TTC549 (cell line): ENCODE results near the gene TANGO2.

Experiments used
- FAIRE-seq: peaks from 2 replicates; lab custom pipeline; 2012; peaks lifted over from hg19 to GRCh38; lab: Jason Lieb, UNC

The TANGO2 gene

DNA sequence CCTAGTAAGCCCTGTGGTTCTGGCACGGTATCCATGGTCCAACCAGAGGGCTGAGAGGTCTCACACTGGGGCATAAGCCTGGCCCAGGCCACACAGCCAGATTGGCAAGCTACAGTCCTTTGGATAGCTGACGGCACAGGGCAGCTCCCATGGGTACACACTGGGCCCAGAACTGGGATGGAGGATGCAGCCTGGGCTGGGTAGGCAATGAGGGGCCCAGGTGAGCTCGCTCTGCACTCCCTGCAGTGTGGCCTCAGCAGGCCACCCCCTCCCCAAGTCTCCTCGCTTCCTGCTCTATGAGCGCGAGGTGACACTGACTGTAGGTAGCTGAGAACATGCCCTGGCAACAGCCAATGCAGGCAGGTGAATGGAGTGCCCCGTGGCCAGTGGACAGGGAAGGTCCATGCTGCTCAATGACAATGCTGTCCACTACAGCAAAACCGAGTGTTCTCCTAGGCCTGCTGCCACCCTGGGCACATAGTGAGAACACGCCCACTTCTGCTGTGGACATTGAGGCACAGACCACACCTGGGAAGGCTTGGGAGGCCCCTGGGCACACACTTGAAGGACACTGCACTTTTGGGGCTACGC is 8.1 kb upstream of the TANGO2 start:
- FAIRE-seq, result no peak

DNA sequence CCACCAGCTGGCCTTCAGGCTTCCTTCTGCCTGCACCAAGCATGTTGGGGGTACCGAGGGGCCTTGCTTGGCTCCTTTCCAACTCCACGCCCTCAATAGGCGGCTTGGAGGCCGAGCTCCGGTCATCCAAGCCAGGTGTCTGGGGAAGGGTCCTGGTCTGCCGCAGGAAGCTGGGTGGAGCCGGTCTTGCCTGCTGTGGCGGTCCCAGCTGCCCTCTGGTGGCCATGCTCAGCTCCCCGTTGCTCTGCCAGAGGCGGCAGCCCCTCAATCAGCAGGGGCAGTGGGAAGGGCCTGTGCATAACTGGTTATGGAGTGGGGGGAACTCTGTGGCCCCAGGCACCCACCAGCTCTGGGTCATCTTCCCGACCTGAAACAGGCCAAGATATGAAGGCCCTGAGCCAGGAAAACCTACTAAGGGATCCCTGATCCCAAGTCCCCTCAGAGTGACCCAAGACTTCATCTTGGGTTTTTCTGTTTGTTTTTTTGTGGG is 7.5 kb upstream of the TANGO2 start:
- FAIRE-seq, result no peak

DNA sequence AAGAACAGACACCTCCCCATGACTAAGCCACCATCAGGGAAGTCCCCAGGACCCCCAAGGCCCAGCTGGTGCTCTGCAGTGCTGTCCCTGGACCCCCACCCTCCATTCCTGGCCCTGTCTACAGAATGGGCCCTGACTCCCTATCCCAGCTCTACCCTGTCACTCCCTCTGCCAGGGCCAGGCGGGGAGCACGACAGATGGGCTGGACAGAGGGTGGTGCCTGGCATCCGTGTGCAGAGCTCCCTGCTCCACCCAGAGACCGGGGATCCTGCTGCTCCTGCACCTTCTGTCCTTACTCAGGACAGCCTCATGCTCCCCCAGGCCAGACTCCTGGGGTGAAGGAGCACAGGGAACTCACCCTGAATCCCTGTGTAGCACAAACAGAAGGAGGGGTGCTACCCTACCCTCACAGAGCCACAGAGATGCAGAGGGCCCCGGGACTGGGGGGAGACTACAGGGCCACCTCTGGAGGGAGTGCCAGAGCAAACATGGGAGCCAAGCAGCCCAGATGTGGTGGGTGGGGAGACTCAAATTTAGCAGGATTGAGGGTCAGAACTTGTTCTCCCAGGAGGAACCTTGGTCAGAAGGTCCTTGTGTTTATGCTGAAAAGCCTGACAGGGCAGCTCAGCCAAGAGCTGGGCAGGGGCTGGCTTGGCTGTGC is 6.3 kb upstream of the TANGO2 start:
- no peak for FAIRE-seq

DNA sequence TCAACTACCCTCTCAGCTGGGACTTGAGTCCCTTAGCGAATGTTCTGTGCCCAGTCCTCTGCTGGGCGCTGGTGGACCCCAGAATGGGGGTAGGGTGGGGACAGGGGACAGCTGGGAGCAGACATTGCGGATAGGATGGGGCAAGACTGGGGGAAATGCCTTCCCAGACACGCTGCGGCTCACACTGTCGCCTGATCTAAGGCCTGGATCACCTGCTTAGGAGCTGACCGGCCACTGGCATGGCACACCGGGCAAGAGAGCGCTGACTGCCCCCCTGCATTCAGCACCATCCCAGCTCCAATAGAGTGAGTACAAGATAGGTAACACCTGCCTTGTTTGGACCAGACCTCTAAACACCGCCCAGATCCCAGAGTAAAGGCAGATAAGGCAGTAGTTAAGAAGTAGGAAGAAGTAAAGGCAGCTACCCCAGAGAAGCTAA is 5.7 kb upstream of the TANGO2 start:
- FAIRE-seq, result no peak

DNA sequence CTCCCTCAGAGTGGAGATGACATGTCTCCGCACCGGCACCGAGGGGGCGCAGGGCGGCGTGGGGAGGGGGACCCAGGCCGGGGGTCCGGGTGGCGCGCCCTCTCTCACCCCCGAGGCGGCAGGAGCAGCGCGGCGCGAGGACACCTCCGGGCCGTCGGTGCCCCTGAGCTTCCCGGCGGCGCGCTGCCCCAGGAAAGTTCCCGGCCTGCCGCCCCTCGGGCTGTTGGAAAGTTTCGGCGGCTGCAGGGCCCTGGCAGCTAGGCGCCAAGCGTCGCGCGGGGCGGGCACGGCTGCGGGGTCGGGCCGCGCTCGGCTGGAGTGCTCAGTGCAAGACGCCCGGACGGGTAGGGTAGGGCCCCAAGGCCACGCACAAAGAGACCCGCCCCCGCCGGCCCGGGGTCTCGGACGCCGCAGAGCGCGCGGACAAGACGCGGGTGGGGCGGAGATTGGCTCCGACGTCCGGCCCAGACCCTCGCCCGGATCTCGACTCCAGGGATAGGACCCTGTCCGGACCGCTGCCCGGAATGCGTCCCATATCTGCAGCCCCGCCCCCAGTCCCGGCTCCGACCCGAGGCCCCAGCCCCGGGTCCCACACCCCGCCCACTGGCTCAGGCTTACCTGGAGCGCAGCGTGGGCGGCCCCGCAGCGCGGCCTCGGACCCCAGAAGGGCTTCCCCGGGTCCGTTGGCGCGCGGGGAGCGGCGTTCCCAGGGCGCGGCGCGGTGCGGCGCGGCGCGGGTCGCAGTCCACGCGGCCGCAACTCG is 4.8 kb upstream of the TANGO2 start:
- no peak for FAIRE-seq

DNA sequence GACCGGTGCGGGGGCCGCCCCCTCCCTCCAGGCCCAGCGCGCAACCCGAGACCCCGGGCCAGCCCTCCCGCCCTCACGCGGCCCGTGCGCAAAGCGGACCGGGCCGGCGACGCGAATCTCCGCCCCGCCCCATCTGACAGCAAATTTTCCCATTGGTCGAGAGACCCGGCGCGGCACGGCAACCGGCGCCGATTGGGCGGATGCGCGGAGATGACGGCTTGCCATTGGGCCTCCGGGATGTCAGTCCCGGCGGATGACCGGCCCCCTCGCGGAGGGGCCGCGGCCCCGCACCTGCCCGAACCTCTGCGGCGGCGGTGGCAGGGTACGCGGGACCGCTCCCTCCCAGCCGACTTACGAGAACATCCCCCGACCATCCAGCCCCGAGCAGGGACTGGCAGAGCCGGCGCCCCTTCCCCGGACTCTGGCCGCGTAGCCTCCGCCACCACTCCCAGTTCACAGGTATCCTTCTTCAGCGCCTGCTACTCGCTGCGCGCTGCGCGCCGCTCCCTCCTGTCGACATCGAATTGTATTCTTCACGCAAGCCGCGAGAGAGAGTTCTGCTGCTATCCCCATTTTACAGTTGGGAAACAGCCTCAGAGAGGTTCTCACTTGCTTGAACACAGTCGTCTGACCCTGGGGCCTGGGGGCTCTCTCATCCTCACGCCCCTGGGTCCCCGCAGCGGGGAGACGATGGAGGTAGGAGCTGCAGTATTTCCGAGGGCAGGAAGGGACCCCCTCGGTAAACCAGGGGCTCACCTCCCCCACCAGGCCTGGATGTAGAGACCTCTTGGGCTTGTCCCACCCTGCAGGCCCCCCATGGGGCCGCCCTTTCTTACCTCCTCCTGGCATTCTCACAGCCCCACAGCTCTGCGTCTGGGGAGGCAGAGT is 3.9 kb upstream of the TANGO2 start, which contains the start of gene ARVCF:
ARVCF (minus strand) TSS at position 90 of the 888 bp plus-strand sequence. CDS start 26,029 bp downstream, outside the sequence.
- FAIRE-seq, result no peak

DNA sequence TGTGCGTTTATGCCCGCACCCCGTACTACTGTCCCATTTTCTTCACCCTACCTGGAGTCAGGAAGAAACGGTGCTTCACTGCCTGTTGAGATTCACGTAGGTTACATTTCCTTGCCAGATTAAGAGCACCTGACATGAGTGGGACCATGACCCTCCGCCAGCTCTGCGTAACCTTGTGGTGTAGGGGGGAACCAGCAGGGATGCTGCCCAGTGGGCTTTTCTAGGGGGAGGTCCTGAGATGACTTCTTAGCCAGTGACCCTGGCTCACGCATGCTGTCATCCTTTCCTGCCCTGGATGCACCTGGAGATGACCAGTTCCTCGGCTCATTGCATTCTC is 3.3 kb upstream of the TANGO2 start:
- no peak for FAIRE-seq

DNA sequence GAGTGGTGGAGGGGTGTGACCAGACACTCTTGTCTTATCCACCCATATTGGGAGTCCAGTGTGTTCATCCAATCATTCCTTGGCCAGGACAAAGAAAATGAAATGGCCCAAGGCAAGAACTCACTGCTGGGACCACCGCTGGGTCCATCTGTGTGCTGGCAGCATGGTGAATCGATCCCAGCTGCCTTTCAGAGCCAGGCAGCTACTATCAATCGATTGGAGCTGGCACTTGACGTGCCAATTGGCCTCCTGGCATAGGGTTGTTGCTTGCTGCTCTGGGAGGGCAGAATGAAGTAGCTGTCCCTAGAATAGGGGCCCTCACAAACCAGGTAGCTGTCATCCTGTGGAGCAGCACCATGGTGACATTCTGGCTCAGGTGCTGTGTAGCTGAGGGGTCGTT is 2.9 kb upstream of the TANGO2 start:
- FAIRE-seq, result no peak

DNA sequence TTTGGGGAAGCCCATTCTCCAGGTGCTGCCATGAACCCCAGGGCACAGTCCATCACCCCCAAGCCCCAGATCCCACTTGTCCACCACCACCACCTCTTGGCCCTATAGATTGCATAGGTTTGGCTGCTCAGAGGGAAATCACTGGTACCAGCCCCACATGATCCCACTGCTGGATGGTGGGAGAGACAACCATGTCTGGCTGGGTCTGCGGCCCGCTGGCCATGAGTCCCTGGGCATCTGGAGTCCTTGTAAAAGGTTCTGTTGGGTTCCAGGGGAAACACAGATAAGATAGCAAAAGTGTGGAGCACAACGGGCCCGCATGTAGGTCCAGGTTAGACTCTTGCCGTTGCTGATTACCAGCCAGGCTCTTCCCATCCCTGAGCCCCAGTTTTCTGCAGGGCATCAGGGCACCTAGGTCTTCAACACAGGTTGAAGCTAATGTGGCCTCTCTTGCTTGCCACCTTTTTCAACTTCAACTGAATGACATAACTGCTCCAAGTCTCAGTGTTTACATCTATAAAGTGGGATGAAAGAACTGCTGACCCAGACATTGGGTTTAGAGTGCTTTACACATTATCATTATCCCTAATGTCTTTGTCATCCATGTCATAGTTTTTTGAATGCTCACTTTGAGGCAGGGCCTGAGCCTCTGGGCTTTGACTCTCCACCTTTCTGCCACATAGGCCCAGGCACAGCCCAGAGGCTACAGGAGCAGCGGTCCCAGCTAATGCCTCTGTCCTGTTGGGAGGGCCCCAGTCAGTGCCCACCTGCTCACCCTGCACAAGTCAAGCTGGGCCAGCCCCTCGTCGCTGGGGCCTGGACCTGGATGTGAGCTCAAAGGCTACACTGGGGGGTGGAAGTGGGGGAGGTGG is 1.0 kb upstream of the TANGO2 start:
- FAIRE-seq, result no peak

DNA sequence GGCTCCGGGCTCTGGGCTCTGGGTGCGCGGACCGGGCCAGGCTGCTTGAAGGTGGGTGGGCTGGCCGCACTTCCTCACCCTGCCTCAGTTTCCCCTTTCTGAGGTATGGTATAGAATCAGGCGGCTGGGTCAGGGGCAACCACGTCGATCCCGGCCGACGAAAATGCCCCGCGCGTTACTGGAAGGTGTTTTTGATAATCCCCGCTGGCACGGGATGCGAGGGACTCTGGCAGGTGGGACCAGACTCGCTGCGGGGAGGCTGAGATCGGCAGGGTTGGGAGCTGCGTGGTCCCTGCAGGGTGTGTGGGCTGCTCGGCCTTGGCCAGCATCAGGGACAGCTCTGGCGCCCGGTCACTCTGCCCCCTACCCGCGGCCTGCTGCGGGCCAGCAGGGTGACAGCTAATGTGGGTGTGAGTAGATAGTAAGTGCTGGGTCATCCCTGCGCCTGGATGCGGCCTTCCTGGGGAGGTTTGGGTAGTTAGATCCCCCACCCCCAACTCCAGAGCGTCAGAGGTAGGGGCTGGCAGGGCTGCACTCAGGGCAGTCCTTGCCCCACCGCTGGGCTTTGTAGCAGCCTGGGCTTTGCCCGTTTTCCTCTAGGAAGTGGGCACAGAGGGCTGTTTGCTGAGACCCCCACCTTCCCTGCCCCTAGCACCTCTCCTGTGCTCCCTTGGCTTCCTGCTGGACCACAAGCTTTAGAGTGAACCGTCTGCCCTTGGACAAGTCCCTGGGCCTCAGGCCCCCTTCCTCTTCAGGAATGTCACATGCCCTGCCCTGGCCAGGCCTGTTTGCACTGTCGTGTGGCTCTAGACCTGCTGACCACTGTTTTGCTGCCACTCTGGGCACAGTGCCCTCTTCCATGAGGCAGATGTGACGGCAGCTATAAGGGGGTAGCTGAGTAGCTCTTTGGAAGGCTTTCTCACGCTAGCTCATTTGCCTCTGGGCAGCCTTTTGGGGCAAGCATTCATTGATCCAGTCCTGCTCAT is 579 bp downstream of the TANGO2 start:
- no peak for FAIRE-seq

DNA sequence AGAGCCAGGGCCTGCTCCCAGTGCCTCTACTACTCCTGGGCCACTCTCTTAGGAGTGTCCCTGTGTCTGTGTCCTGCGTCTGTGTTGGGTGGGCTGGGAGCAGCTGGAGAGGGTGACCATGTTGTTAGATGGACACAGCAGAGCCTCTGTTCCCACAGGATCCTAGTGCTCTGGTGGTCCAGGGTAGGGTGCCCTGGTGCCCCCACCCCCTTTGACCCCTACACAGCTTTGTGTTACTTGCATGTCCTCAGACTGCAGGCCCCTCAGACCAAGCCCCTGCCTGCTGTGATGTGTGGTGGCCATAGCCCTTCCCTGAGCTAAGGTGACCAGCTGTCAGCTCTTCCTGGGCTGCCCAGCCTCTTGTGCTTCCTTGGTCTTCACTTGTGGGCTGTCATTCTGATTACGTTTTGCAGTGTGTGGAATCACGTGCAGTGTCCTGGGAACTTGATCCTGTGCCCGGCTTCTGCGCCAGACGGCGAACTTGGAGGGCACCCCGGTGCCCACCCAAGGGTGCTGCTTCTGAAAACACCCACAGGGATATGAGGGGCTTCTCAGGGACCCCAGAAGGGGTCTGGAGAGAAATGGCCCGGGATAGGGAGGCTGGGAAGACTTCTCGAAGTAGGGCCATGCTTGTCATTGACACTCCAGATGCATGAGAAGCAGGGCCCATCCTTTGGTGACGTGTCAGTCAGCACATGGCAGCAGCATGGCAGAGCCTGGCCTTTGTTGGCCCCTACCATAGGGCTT is 1.5 kb downstream of the TANGO2 start:
- no peak for FAIRE-seq

DNA sequence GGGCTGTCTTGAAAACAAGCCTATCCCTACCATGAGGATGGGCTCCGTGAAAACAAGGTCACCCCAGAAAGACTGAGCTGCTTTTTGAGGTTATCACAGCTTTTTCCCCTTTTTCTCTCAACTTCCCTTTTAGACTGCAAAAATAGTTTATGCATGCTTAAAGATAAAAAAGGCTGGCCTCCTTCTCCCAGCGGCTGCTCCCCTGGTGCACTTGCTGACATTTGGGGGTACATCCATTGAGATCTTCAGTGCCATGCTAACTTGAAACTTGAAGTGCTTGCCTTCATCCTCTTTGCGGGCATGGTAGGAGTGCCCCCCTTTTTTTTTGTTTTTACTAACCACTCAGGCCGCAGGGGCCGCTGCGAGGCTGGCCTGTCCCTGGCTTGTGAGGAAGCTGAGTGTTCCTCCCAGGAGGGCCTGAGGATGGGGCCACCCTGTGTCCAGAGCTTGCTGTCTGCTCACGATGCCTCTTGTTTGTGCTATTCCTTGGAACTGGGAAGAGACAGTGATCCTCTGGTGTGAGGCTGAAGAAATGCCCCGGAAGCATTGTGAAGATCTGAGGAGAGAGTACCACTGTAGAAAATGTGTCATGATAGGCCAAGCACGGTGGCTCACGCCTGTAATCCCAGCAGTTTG is 2.2 kb downstream of the TANGO2 start:
- no peak for FAIRE-seq

DNA sequence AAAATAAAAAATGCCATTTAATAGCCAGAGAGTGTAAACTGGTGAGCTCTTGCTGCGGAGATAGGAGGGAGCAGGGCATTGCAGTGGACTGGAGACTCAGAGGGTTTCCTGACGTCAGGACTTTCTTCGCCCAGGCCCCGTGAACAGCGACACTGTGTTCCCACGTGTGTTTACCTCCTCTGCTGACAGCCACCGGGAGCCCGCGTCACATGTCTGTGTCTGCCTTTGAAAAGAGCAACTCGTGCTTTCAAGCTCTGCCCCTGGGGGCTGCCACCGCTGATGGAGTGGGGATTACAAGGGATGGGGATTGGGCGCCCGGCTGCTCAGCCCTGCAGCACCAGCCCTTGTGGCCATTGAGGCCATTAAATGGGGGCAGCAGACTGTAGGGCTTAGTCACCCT is 3.3 kb downstream of the TANGO2 start:
- FAIRE-seq, result no peak

DNA sequence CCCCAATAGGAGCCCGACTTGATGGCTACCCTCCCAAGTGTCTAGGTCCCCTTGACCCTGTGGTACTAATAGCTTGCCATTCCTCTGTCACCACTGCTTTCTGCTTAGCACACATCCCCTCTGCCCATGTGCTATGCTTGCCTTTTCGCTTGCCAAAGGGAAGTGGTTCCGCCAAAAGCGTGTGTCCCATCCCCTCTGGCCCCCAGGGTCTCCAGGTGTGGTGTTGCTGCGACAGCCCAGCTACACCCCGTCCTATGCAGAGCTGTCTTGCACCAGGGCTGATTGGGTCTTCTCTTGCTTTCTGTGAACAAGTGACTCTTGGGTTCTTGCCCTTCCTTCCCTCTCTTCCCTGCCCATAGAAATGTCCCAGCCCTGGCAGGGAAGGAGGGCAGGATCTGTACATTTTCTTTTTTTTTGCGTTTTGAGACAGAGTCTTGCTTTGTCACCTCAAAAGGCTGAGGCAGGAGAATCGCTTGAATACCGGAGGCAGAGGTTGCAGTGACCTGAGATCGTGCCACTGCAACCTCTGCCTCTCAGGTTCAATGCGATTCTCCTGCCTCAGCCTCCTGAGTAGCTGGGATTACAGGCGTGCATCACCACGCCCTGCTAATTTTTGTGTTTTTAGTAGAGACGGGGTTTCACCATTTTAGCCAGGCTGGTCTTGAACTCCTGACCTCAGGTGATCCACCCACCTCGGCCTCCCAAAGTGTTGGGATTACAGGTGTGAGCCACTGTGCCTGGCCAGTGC is 3.9 kb downstream of the TANGO2 start:
- FAIRE-seq, result no peak

DNA sequence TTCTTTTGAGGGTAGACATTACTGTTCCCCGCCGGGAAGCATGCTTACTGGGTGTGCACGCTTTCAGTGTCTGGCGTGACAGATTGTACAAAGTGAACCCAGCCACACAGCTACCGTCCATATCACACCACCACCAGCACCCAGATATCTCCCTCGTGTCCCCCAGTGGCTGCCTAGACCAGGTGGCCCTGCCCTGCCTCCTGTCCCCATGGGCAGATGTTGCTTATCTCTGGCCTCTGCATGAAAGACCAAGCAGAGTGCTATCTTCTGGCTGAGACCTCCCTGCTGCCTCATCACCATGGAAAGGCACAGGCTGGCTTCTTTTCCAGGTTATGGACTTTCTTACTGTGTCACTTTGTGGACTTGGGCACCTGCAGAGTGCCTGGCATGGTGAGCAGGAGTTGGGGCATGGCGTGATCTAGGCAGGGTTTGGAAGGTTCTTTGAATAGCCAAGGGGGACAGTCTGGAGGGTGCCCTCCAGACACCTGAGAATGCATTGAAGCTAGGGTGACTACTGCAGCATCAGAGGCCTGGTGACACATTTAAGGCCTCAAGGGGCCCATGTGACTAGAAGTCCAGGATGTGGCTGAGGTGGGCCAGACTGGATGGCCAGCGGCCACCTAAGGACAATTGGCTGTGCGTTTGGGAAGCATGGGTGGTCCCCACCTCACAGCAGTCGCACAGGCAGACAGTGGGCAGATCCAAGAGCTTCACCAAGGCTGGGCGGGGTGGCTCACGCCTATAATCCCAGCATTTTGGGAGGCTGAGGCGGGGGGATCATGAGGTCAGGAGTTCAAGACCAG is 4.7 kb downstream of the TANGO2 start:
- no peak for FAIRE-seq

DNA sequence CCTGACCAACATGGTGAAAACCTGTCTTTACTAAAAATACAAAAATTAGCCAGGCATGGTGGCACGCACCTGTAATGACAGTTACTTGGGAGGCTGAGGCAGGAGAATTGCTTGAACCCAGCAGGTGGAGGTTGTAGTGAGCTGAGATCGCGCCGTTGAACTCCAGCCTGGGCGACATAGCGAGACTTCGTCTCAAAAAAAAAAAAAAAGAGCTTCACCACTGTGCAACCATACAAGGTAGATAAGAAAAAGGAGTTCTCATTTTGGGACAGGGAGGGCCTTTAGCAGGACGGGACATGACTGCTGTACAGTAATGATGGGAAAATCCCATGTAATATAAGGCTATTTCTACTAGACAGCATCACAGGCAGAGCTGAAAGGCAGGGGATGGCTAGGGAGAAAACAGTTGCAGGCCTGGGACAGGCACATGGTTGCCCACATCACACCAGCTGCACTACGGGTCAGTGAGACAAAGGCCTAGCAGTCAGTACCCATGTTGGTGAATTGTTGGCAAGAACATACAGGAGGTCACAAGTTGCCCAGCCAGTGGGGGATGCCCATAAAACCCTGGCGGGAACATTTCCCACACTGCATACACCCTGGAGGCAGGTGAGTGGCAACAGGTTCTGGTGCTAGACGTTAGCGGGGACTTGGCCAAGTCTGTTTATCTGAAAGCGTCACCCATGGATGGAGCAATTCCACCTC is 5.4 kb downstream of the TANGO2 start:
- no peak for FAIRE-seq
